GM21825 (cell line): ENCODE measurements around the gene OR2A42.
"Not testable (repeated sequence)": the region's sequence is repeated elsewhere in the genome, so short reads cannot be mapped to it uniquely, and the experiment has no call there.

Experiments used
- ATAC-seq: cut with Tn5 transposase; IDR thresholded peaks from one replicate; pipeline ENCODE4 v1.9.1; 2021; ENCODE audit warnings: mild to moderate bottlenecking, moderate library complexity; ENCODE audit not compliant: unreplicated experiment

Gene OR2A42, protein sequence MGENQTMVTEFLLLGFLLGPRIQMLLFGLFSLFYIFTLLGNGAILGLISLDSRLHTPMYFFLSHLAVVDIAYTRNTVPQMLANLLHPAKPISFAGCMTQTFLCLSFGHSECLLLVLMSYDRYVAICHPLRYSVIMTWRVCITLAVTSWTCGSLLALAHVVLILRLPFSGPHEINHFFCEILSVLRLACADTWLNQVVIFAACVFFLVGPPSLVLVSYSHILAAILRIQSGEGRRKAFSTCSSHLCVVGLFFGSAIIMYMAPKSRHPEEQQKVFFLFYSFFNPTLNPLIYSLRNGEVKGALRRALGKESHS

DNA sequence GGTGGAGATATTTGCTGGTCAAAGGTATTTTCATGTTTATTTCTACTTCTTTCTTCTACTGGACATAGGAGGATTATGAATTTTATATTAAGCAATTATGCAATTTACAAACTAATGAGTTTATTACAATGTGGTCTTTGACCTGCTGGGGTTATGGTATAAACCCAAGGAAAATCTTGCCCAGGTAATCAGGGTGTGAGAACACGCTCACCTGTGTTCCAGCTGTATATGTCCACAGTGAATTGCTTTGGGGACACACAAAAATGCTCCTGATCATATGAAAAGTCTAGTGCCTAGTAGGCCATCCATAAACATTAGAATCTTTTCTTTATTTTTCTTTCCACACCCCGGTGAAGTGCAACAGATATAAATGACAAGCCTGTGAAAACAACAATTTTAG lies at the start of gene OR2A42:
Gene OR2A42, minus strand, starts transcription at position 241 of the 400 bp plus-strand sequence. CDS start 6,762 bp downstream, outside the sequence.
- not testable (repeated sequence) for ATAC-seq

DNA sequence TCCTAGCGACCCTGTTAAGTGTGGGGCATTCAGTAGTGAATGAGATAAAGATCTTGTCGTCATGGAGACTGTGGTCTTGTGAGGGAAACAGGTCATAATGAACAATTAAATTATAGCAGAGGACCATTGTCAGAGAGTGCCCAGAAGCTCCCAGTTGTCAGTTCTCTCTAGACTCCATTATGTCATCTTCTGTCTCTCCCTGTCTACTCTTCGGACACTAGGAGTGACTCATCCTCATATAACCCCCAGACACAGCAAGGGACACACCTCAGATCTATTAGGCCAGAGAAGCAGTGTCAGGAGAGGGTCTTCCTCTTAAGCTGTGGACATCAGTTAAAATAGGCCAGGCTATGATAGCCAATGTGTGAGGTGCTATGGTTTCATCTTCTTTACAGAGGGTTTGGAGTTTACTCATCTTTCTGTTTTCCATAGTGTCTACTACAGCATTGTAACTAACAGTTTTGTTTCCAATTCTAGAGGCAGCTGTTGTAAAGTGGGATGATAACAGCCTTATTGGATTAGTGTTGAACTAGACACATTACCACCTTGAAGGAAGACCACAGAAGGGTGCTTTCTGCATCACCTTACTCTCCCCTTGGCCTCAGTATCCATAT lies 47.9 kb upstream of the OR2A42 start:
- not testable (repeated sequence) for ATAC-seq

DNA sequence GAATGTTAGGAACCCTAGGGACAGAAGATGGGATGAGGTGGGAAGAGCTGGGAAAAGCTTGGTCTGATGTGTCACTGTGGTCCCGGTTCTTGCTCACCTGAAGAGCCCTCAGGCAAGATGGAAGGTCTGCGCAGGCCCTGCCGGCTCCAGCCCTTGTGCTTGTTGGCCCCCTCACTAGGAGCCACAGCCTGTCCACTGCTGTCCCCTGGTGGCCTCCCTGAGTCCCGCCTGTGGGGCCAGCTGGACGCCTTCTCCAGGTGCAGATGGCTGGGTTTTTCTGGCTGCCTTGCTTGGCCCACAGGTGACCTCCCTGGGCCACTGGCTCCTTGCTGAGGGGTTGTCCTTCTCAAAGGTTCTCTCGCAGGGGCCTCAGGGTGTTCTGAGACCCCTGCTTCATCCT lies 44.3 kb upstream of the OR2A42 start:
- not testable (repeated sequence) for ATAC-seq

DNA sequence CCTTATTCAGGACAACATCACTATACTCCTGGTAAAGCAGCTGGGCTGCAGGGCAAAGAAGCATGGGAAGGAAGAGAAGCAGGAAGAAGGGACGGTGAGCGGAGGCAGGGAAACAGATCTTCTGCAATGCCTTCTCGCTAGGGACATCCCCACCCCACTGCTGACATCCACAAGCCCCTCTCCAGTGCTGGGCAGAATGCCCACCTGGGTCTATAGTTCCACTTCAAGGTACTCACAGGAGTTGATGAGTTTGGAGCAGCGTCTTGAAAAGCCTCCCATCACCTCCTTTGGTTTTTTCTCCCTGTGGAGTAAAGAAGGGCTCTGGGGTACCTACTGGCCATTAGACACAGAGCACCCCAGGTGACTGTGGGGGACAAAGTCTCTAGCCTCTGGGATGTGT lies 43.1 kb upstream of the OR2A42 start:
- not testable (repeated sequence) for ATAC-seq

DNA sequence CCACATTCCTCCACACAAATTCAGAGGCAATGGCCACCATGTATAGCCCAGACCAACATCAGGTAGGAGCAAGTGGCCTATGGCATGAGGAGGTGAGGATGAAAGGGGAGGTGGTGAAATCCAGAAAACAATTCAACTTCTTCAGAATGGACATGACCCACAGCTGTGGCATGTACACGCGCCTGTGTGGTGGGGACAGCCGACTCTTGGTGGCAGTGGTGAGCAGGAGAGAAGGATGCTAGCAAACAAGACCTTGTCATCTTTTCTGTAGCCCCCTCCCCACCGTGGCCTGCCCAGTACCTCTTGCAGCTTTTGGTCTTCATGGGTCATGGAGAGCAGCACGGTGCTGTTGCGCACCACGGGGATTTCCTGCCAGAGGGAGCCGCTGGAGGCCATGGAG lies 42.6 kb upstream of the OR2A42 start:
- not testable (repeated sequence) for ATAC-seq

DNA sequence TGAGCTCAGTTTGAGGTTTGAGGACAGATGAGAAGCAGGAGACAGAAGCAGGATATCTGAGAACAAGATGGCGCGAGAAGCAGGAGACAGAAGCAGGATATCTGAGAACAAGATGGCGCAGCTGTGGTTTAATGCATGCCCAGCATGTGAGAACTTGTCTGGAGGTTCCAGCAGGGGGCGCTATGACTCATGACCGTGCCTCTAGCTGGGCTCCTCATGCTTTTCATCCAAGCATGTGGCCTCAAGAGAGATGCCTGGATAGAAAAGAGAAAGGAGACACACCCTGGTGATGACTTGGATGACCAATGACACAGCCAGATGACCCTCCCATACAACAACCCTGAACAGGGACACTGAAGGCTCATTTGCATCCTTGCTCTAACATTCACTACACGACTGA lies 40.6 kb upstream of the OR2A42 start:
- peak; percentile 30 for ATAC-seq

DNA sequence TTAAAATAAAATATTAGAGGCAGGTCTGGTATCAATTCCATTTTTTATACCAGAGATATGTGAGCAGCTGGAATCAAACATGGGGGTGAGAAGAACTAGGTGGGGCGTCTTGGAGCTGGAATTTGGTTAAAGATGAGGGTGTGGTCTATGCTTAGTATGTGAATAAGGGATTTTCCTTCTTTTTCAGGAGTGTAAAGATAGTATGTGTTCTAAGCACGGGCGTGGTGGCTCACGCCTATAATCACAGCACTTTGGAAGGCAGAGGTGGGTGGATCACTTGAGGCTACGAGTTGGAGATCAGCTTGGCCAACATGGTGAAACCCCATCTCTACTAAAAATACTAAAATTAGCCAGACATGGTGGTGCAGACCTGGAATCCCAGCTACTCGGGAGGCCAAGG lies 35.9 kb upstream of the OR2A42 start:
- not testable (repeated sequence) for ATAC-seq

DNA sequence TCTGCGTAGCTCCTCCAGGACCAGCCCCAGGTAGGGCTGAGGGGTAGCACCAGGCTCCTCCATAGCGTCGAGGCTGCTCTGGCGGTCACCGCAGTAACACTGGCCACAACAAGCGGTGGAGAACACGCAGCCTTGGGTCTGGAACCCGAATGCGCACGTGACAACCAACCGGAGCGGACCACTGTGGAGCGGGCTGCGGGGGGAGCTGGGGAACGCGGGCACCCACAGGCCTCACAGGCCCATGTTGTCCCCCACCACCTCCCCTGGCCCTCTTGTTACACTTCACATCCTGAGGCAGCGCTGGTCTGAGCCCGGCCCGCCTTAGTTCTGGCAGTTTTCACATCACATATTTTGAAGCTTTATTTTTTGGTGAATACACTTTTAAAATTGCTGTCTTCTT lies 29.8 kb upstream of the OR2A42 start, which contains the start of gene CTAGE8:
Gene CTAGE8, minus strand, starts transcription at position 101 of the 400 bp plus-strand sequence. Its CDS starts 38 bp downstream, at position 63.
- ATAC-seq = not testable (repeated sequence)

DNA sequence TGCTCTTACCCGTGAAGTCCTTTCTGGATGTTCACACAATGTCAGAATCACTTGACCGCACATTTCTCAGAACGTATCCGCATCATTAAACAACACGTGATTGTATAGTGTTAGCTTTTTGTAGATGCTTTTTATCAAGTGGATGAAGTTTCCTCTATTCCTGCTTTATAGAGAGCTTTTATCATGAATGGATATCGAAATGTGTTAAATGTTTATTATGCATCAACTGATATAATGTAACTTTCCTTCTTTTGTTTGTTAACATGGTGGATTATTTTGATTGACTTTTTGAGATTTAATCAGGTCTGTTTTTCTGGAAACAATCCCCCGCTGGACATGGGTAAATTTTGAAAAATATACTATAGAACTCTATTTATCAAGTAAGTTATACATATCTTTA lies 25.3 kb upstream of the OR2A42 start, which contains the start of gene OR2A7:
Gene OR2A7, minus strand, starts transcription at position 101 of the 400 bp plus-strand sequence. CDS start 5,164 bp downstream, outside the sequence.
- ATAC-seq = not testable (repeated sequence)

DNA sequence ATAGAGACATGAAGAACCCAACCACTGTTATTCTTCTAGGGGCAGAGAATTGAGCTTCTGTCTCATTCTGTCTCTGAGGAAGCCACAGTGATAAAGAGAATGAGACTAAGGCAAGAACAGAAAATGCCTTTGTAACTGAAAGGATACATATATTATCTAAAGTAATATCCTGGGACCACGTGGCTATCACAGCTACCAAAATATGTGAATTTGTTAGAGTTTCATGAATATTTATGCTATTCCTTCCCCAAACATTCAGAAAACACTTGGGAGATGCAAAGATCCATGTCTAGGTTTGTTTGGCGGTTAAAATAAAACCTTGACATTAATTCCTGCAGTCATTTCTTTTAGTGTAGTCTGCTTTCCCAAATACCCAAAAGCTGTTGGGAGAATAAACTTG lies 22.7 kb upstream of the OR2A42 start:
- ATAC-seq = not testable (repeated sequence)

DNA sequence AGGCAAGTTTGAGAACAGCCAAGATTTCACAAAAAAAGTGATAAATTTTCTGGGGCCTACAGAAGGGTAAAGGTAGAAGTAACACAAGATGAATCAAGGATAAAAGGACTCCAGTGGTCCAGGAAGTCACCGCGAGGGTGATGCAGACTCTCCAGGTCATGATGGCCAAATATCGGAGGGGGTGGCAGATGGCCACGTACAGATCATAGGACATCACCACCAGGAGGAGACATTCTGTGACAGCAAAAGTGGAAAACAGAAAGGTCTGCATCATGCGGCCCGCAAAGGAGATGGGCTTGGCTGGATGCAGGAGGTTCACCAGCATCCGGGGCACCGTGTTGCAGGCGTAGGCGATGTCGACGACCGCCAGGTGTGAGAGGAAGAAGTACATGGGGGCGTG lies 19.7 kb upstream of the OR2A42 start:
- not testable (repeated sequence) for ATAC-seq

DNA sequence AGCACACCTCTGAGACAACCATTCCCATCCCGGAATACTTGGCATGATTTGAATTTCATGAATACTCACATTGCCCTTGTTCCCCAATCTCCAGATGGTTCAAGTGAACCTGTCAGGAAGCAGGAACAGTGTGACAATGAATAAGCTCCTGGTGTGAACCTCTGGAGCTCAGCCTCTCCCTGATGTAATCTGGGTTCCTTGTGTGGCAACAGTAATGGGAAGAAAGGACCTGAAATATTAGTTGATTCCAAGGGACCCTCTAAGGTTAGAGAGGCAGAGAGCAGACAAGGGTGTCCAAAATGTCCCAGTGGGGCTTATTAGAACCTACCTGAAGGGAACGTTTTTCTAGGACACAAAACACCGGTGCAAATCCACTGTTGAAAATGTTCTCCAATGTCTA lies 16.7 kb upstream of the OR2A42 start:
- no peak for ATAC-seq

DNA sequence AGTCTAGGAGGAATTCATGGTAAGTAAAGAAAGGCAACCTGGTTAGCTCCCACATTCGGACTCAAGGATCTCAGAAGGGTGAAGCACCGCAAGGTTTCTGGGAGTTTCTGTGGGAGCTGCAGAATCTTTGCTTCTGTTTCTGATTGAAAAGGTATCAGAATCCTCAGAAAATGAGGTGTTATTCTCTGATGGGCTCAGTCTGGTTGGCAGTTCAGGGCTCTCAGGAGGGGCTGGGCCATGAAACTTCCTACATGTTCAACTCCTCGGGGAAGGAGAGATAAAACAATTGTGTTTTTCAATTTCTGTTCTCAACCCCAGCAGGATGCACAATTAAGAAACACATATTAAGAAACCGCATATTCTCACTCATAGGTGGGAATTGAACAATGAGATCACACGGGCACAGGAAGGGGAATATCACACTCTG lies 16.1 kb upstream of the OR2A42 start:
- no peak for ATAC-seq

DNA sequence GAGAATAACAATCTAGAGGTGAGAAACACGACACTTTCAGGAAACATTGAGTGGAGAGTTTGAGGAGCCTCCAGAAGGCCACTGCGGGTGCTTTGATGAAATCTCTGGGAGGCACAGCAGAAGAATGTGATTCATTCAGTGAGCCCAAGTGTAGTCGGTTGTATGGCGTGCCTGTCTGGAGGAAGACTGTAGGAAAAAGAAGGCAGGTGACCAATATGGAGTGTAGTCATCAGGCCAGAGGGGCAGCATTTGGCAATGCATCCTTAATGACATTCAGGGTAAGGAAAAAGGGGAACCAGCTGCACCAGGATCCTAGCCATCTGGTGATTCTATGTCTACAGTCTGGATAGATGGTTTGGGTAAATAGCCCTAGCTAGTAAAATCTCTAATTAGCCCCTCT lies 12.9 kb upstream of the OR2A42 start:
- ATAC-seq = not testable (repeated sequence)

DNA sequence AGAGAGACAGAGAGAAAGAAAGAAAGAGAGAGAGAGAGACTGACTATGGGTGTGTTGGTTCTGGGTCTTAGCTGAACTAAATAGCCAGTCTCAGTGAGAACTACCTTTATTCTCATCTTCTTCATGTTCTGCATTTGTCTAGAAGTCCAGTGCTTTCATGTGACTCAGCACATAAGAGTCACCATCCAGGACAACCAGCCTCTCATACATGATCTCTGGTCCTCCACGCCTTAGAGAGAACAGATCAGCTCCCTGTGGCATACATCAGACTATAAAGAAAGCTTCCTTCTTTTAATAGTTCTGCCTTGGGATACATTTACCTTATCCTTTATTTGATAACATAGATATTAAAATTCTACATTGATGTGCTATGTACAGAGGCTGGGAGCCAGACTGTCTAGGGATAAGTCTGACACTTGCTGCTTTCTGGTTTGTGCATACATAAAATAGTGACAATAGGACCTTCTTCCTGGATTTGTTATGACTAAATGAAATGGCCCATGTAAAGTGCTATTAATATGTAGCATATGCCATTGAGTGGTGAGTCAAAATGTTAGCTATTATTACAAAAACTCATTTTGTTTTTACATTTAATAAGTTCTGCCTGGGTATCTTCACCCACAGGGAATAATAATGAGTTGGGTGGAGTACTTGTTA lies 8.4 kb upstream of the OR2A42 start:
- ATAC-seq = not testable (repeated sequence)

DNA sequence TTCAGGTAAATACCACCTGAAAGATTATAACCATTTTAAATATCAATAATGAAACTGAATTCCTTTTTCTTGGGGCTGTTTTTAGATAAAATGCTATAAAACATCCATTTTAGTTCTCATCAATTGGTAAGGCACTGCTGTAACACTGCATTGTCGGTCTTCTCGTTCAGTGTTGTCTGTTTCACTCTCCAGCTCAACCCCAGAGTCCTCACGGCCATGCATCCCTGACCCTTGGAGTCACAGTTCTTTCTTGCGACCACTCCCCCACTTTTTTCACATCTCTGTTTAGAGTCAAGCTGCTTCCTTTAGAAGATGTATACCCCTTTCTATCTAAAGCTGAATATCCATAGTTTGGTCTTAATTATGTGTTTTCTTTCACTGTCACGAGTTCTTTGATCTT lies 7.6 kb upstream of the OR2A42 start:
- not testable (repeated sequence) for ATAC-seq

DNA sequence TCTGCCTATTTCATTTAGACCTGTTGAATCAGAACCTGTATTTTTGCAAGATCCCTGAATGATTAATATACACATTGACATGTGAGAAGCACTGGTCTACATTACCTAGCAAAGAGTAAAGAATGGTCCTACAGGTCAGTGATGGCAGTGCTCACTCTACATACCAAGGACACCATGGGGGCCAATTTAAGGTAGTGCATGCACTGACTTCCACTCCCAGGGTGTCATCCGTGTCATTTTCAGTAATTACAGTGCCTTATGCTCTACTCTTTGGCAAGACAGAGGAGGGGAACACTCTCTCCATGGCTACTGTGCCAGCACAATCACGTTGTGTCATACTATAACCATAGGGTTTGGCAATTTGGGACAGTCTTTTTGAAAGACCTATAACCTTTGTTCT lies 6.0 kb upstream of the OR2A42 start:
- not testable (repeated sequence) for ATAC-seq

DNA sequence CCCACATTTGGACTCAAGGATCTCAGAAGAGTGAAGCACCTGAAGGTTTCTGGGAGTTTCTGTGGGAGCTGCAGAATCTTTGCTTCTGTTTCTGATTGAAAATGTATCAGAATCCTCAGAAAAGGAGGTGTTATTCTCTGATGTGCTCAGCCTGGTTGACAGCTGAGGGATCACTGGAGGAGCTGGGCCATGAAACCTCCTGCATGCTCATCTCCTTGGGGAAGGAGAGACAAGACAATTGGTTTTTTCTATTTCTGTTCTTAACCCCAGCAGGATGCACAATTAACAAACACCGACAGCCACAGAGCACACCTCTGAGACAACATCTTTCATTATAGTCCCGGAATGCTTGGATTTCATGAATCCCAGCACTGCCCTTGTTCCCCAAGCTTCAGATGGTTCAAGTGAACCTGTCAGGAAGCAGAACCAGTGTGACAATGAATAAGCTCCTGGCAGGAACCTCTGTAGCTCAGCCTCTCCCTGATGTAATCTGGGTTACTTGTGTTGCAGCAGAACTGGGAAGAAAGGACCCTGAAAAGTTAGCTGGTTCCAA lies 799 bp downstream of the OR2A42 start:
- ATAC-seq = not testable (repeated sequence)

DNA sequence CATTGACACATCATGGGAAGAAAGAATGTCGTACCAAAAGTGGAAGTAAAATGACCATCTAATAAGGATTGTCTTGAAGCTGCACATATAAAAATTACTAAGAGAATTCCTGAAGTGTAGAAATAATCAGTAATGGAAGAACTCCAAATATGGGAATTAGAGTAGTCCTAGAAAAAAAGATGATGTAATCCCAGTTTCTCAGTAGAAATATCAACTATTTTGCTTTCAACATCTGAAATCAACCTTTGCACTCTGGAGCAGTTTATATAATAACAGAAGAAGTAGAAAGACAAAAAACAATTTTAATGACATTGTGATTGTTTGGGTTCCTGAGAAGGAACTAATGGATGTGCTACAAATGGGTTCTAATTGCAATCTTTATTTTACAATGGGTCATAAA lies 6.4 kb downstream of the OR2A42 start:
- ATAC-seq = not testable (repeated sequence)

DNA sequence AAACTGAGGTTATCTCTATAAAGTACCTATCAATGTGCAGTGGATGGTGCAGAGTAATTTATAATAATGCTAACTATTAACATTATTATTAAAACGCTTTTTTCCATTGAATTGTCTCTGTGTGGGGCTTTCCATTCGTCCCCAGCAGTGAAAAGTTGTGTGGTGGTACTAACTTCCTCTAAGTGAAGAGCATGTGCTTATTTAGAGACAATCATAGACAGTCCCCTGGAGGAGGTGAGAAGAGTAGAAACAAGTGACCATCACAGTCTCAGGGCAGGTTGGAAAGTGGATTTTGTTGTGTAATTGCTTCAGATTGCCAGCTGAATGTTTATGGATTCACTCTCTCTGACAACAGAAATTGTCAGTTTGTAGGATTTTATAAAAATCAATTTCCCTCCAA lies 8.4 kb downstream of the OR2A42 start:
- ATAC-seq = not testable (repeated sequence)

DNA sequence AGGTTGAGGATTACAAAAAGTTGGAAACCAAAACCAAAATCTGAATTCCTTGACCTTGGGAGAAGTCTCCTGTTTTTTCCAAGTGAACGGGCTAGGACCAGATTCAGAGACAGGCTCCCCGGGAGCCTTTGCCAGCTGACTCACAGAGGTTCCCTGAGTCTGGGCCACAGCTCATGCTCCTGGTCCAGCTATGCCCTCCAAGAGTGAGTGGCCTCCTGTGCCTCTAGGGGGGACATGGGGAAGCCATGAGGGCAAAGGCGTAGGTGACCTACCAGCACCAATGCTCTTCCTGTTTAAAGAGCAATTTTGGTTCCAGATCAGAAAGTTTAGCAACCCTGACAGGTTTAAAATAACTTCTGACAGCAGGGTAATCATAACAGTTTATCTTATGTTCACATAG lies 10.6 kb downstream of the OR2A42 start:
- not testable (repeated sequence) for ATAC-seq
